ENCODE results near the gene ZNF518B.
"Not testable (repeated sequence)": the region's sequence is repeated elsewhere in the genome, so short reads cannot be mapped to it uniquely, and the experiment has no call there.

ZNF518B gene

GRCh38 chr4:10456260-10456594 lies 999 bp downstream of the ZNF518B start:
- no peak for DNase-seq (ENCODE audit: low spot score)

GRCh38 chr4:10455133-10455532 lies 2.1 kb downstream of the ZNF518B start:
- no peak for DNase-seq (ENCODE audit: low spot score)

GRCh38 chr4:10454726-10455125 lies 2.5 kb downstream of the ZNF518B start:
- DNase-seq (ENCODE audit: low spot score) = no peak

GRCh38 chr4:10454121-10454520 lies 3.1 kb downstream of the ZNF518B start:
- DNase-seq (ENCODE audit: low spot score) = no peak

GRCh38 chr4:10448991-10449390 lies 8.2 kb downstream of the ZNF518B start:
- DNase-seq (ENCODE audit: low spot score) = no peak

- DNase-seq (ENCODE audit: low spot score) = peak; percentile 6
Measured at GRCh38 chr4:10442976-10443375, 14.2 kb downstream of the ZNF518B start.

GRCh38 chr4:10441512-10441911 lies 15.7 kb downstream of the ZNF518B start:
- no peak for DNase-seq (ENCODE audit: low spot score)

- DNase-seq (ENCODE audit: low spot score) = no peak
Measured at GRCh38 chr4:10438924-10439323, 18.3 kb downstream of the ZNF518B start.

GRCh38 chr4:10437735-10438134 lies 19.5 kb downstream of the ZNF518B start:
- no peak for DNase-seq (ENCODE audit: low spot score)

- DNase-seq (ENCODE audit: low spot score) = not testable (repeated sequence)
Measured at GRCh38 chr4:10427680-10428079, 29.5 kb downstream of the ZNF518B start.

GRCh38 chr4:10421344-10422055 lies 35.7 kb downstream of the ZNF518B start:
- no peak for DNase-seq (ENCODE audit: low spot score)

GRCh38 chr4:10417740-10418139 lies 39.5 kb downstream of the ZNF518B start:
- DNase-seq (ENCODE audit: low spot score) = no peak

GRCh38 chr4:10416441-10416840 lies 40.8 kb downstream of the ZNF518B start:
- no peak for DNase-seq (ENCODE audit: low spot score)

GRCh38 chr4:10413177-10413576 lies 44.0 kb downstream of the ZNF518B start:
- DNase-seq (ENCODE audit: low spot score) = no peak

GRCh38 chr4:10405672-10406071 lies 51.6 kb downstream of the ZNF518B start:
- DNase-seq (ENCODE audit: low spot score) = no peak

GRCh38 chr4:10403633-10404445 lies 53.4 kb downstream of the ZNF518B start:
- peak; percentile 46 for DNase-seq (ENCODE audit: low spot score)

- peak; percentile 14 for DNase-seq (ENCODE audit: low spot score)
Measured at GRCh38 chr4:10395971-10396580, 61.1 kb downstream of the ZNF518B start.
